ENCODE results near the gene FBXW9.
"Not testable (repeated sequence)": the region's sequence is repeated elsewhere in the genome, so short reads cannot be mapped to it uniquely, and the experiment has no call there.

Gene FBXW9

GRCh38 chr19:12687496-12688196, 8.8 kb downstream of the FBXW9 start, which contains the start of gene GNG14:
GNG14 (plus strand) TSS chr19:12687998; CDS start chr19:12688049, 51 bp downstream.
- DNase-seq (ENCODE audit: extremely low spot score, insufficient read length, low read depth), result no peak
- no peak for FAIRE-seq

- FAIRE-seq (no peak), DNase-seq (ENCODE audit: extremely low spot score, insufficient read length, low read depth) (no peak)
These were observed 10.6 kb downstream of the FBXW9 start for GRCh38 chr19:12685831-12686230.

- peak; percentile 94 for FAIRE-seq
These were observed 15.1 kb downstream of the FBXW9 start, which contains the start of gene DHPS for GRCh38 chr19:12681074-12681987. DHPS (minus strand) TSS chr19:12681880; CDS start chr19:12681766, 114 bp downstream.

GRCh38 chr19:12680034-12680433, 16.4 kb downstream of the FBXW9 start:
- FAIRE-seq, result no peak
- no peak for DNase-seq (ENCODE audit: extremely low spot score, insufficient read length, low read depth)

More at GRCh38 chr19:12681074-12681987, 15.1 kb downstream of the FBXW9 start, which contains the start of gene DHPS:
- DNase-seq (ENCODE audit: extremely low spot score, insufficient read length, low read depth), result peak; percentile 88

- FAIRE-seq; DNase-seq (ENCODE audit: extremely low spot score, insufficient read length, low read depth): not testable (repeated sequence)
These were observed 18.4 kb downstream of the FBXW9 start for GRCh38 chr19:12678039-12678438.

- DNase-seq (ENCODE audit: extremely low spot score, insufficient read length, low read depth) (no peak), FAIRE-seq (no peak)
These were observed 19.5 kb downstream of the FBXW9 start for GRCh38 chr19:12676928-12677327.

- FAIRE-seq, result peak; percentile 88
- peak; percentile 55 for DNase-seq (ENCODE audit: extremely low spot score, insufficient read length, low read depth)
These were observed 20.0 kb downstream of the FBXW9 start for GRCh38 chr19:12676384-12676792.

GRCh38 chr19:12675940-12676339, 20.5 kb downstream of the FBXW9 start:
- no peak for FAIRE-seq
- no peak for DNase-seq (ENCODE audit: extremely low spot score, insufficient read length, low read depth)

- DNase-seq (ENCODE audit: extremely low spot score, insufficient read length, low read depth) (no peak), FAIRE-seq (no peak)
These were observed 21.0 kb downstream of the FBXW9 start for GRCh38 chr19:12675399-12675798.

GRCh38 chr19:12672744-12673143, 23.7 kb downstream of the FBXW9 start:
- DNase-seq (ENCODE audit: extremely low spot score, insufficient read length, low read depth), result no peak
- FAIRE-seq, result no peak

- DNase-seq (ENCODE audit: extremely low spot score, insufficient read length, low read depth) (no peak), FAIRE-seq (no peak)
These were observed 26.1 kb downstream of the FBXW9 start for GRCh38 chr19:12670159-12670928.

- peak; percentile 55 for DNase-seq (ENCODE audit: extremely low spot score, insufficient read length, low read depth)
- FAIRE-seq, result peak; percentile 93
These were observed 26.9 kb downstream of the FBXW9 start for GRCh38 chr19:12669270-12670158.

GRCh38 chr19:12668932-12669269, 27.5 kb downstream of the FBXW9 start:
- DNase-seq (ENCODE audit: extremely low spot score, insufficient read length, low read depth) (no peak), FAIRE-seq (no peak)

- DNase-seq (ENCODE audit: extremely low spot score, insufficient read length, low read depth) (no peak), FAIRE-seq (no peak)
These were observed 28.1 kb downstream of the FBXW9 start for GRCh38 chr19:12668346-12668745.

- DNase-seq (ENCODE audit: extremely low spot score, insufficient read length, low read depth) (no peak), FAIRE-seq (no peak)
These were observed 28.6 kb downstream of the FBXW9 start for GRCh38 chr19:12667731-12668302.

- DNase-seq (ENCODE audit: extremely low spot score, insufficient read length, low read depth) (peak; percentile 83), FAIRE-seq (peak; percentile 70)
These were observed 30.0 kb downstream of the FBXW9 start, which contains the start of the genes MAN2B1 and WDR83 for GRCh38 chr19:12666265-12667048. MAN2B1 (minus strand) TSS chr19:12666742; CDS start chr19:12666701, 41 bp downstream. WDR83 (plus strand) TSS chr19:12666807; CDS start chr19:12669791, 2,984 bp downstream.

- DNase-seq (ENCODE audit: extremely low spot score, insufficient read length, low read depth) (no peak), FAIRE-seq (peak; percentile 51)
These were observed 30.7 kb downstream of the FBXW9 start for GRCh38 chr19:12665671-12666264.

- DNase-seq (ENCODE audit: extremely low spot score, insufficient read length, low read depth) (peak; percentile 54), FAIRE-seq (peak; percentile 93)
These were observed 31.2 kb downstream of the FBXW9 start for GRCh38 chr19:12665281-12665573.

All from GM18507 (cell line).